ENCODE data around the gene GCSAM. TPM values are rescaled to one million over a fixed set of nuclear protein-coding genes. Genes with fewer than 3 reads are reported as not detected.

Gene GCSAM
- total and polyA plus RNA-seq, 2 experiments from 2014 or later = 0.66 TPM; not detected in 1

DNA sequence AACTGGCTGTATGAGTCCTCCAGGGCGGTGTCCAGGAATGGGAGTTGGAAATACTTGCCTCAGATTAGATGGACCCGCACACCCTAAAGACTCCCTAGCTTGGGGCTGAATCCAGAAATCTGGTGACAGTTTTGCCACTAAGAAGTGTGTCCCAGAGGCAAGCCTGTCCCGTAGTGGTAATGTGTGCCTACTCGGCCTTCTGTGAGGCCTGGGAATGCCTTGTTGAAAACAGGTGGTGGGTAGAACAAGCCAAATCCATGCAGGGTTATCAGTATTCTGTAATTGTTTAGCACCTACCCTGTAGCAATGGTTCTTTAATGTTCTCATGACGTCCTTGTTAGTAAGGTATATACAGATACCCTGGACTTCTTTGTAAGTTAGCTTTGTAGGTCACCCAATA, 45.3 kb downstream of the GCSAM start:
- peak overlapping the region; percentile 88 for H3K4me2 ChIP-seq
- no peaks in the 10 kb centered on the region for H3K9me2 ChIP-seq (replicated peaks; ENCODE audit: insufficient read depth)
- peaks cover 50% of the 10 kb centered on the region for H3K4me1 ChIP-seq (ENCODE audit: insufficient read depth)
- H3K4me3 ChIP-seq = no peak overlapping the region
- H3K36me3 ChIP-seq (replicated peaks; ENCODE audit: insufficient read depth, low read depth) = no peaks in the 10 kb centered on the region
- no peak overlapping the region for H2AFZ ChIP-seq
- peaks cover 30% of the 10 kb centered on the region for H3K79me2 ChIP-seq
- DNase-seq (ENCODE audit: low spot score) = no peak
- WGBS (ENCODE audit: low lambda C conversion rate, missing lambda C conversion rate) = 90% methylated on average over 5 of the region's 5 CpGs
- no peaks in the 10 kb centered on the region for H4K20me1 ChIP-seq (ENCODE audit: insufficient read depth, poor library complexity, severe bottlenecking)
- peak overlapping the region; percentile 97 for H3K27ac ChIP-seq
- TF ChIP-seq EZH2phosphoT487 (IDR thresholded peaks at IDR 0.05; ENCODE audit: low read depth, severe bottlenecking, unreplicated experiment) = no peak
- TF ChIP-seq, protein P1, sequence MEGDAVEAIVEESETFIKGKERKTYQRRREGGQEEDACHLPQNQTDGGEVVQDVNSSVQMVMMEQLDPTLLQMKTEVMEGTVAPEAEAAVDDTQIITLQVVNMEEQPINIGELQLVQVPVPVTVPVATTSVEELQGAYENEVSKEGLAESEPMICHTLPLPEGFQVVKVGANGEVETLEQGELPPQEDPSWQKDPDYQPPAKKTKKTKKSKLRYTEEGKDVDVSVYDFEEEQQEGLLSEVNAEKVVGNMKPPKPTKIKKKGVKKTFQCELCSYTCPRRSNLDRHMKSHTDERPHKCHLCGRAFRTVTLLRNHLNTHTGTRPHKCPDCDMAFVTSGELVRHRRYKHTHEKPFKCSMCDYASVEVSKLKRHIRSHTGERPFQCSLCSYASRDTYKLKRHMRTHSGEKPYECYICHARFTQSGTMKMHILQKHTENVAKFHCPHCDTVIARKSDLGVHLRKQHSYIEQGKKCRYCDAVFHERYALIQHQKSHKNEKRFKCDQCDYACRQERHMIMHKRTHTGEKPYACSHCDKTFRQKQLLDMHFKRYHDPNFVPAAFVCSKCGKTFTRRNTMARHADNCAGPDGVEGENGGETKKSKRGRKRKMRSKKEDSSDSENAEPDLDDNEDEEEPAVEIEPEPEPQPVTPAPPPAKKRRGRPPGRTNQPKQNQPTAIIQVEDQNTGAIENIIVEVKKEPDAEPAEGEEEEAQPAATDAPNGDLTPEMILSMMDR (IDR thresholded peaks at IDR 0.05; ENCODE audit: poor library complexity) = no peak
- no peak for TF ChIP-seq EZH2 (IDR thresholded peaks at IDR 0.05; ENCODE audit: borderline replicate concordance)
- no peaks in the 10 kb centered on the region for H3K27me3 ChIP-seq
- no peaks in the 10 kb centered on the region for H3K9me3 ChIP-seq (ENCODE audit: low read depth)

- H3K9me2 ChIP-seq (replicated peaks; ENCODE audit: insufficient read depth) = no peaks in the 10 kb centered on the region
- peak; percentile 16 for DNase-seq (ENCODE audit: low spot score)
- H3K9me3 ChIP-seq (ENCODE audit: low read depth) = no peaks in the 10 kb centered on the region
- H3K27ac ChIP-seq = peak overlapping the region; percentile 97
- peak overlapping the region; percentile 71 for H2AFZ ChIP-seq
- peak overlapping the region; percentile 88 for H3K4me2 ChIP-seq
- H4K20me1 ChIP-seq (ENCODE audit: insufficient read depth, poor library complexity, severe bottlenecking) = no peaks in the 10 kb centered on the region
- H3K79me2 ChIP-seq = peaks cover 30% of the 10 kb centered on the region
- H3K36me3 ChIP-seq (replicated peaks; ENCODE audit: insufficient read depth, low read depth) = no peaks in the 10 kb centered on the region
- 36% methylated on average over 8 of the region's 14 CpGs for WGBS (ENCODE audit: low lambda C conversion rate, missing lambda C conversion rate)
- TF ChIP-seq EZH2 (IDR thresholded peaks at IDR 0.05; ENCODE audit: borderline replicate concordance) (no peak), EZH2phosphoT487 (IDR thresholded peaks at IDR 0.05; ENCODE audit: low read depth, severe bottlenecking, unreplicated experiment) (no peak)
- TF ChIP-seq, protein P1 (IDR thresholded peaks at IDR 0.05; ENCODE audit: poor library complexity) = no peak
- peaks cover 42% of the 10 kb centered on the region for H3K4me1 ChIP-seq (ENCODE audit: insufficient read depth)
- H3K27me3 ChIP-seq = no peaks in the 10 kb centered on the region
- H3K4me3 ChIP-seq = peak overlapping the region; percentile 43
These were observed 46.0 kb downstream of the GCSAM start for GRCh38 chr3:112086875-112087524.

DNA sequence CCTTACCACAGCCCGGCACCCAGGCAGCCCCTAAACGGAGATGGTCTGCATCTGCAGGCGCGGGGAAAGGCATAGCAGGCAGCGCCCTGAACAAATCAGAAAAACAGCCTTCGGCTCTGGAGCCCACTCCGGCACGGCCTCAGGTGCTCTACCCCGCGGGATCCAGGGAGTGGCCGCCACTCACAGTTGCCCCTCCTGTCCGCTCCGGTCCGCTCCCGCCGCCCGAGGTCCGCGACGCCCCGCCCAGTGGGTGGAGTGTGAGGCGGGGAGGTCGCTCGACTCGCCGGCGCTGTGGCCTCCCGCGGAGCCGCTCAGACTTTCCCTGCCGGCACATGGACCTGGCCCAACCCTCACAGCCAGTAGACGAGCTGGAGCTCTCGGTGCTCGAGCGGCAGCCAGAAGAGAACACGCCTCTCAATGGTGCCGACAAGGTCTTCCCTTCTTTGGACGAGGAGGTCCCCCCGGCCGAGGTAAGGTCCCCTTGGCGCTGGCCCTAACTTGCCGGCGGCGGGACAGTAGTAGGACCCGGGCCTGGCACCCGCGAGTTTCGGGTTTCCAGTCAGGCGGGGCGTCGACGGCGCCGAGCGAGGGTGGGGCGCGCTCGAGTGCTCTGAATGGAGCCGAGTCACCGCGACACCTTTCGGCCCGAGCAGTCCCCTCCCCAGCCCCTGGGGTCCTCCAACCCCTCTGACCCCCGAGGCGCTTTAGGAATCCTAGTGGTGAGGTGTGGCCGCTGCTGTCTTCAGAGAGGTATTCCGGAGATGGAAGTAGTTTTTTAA, 46.8 kb downstream of the GCSAM start, which contains the start of gene C3orf52:
Gene C3orf52, plus strand, starts transcription at position 314 of the 779 bp plus-strand sequence. Its CDS starts 19 bp downstream, at position 333.
- Histone ChIP-seq H3K36me3 (replicated peaks; ENCODE audit: insufficient read depth, low read depth) (no peaks in the 10 kb centered on the region), H2AFZ (peak within 1 kb of the TSS; percentile 71), H3K9me3 (ENCODE audit: low read depth) (no peaks in the 10 kb centered on the region), H3K4me3 (peak within 1 kb of the TSS; percentile 43), H3K4me2 (peak within 1 kb of the TSS; percentile 88), H3K79me2 (peaks cover 28% of the 10 kb centered on the region), H3K27me3 (no peaks in the 10 kb centered on the region), H3K27ac (peak within 1 kb of the TSS; percentile 97), H3K4me1 (ENCODE audit: insufficient read depth) (peaks cover 38% of the 10 kb centered on the region), H3K9me2 (replicated peaks; ENCODE audit: insufficient read depth) (no peaks in the 10 kb centered on the region), H4K20me1 (ENCODE audit: insufficient read depth, poor library complexity, severe bottlenecking) (no peaks in the 10 kb centered on the region)
- 1% methylated on average over 52 of the region's 67 CpGs for WGBS (ENCODE audit: low lambda C conversion rate, missing lambda C conversion rate)
- TF ChIP-seq EZH2 (IDR thresholded peaks at IDR 0.05; ENCODE audit: borderline replicate concordance) = no peak
- TF ChIP-seq, protein P1 (IDR thresholded peaks at IDR 0.05; ENCODE audit: poor library complexity) = no peak
- no peak for TF ChIP-seq EZH2phosphoT487 (IDR thresholded peaks at IDR 0.05; ENCODE audit: low read depth, severe bottlenecking, unreplicated experiment)
- peak; percentile 94 for DNase-seq (ENCODE audit: low spot score)

All from hepatocyte (in vitro differentiated cells).